T1000 (cell line): ENCODE results near the gene TMEM9B.
"Not testable (repeated sequence)": the region's sequence is repeated elsewhere in the genome, so short reads cannot be mapped to it uniquely, and the experiment has no call there.

Experiments used
- DNase-seq: peaks from one replicate; lab custom pipeline; 2025; ENCODE audit warnings: mixed read lengths; lab: John Stamatoyannopoulos, UW

Gene TMEM9B

GRCh38 chr11:8964324-8965320 is at the start of gene TMEM9B:
TMEM9B (minus strand) TSS chr11:8964442; CDS start chr11:8964313, 129 bp downstream.
- DNase-seq, result peak; percentile 70

GRCh38 chr11:9013373-9013772 is 49.1 kb upstream of the TMEM9B start:
- DNase-seq, result no peak

- not testable (repeated sequence) for DNase-seq
Observed at GRCh38 chr11:9009538-9009937, 45.3 kb upstream of the TMEM9B start.

- DNase-seq, result no peak
Observed at GRCh38 chr11:9008661-9009060, 44.4 kb upstream of the TMEM9B start.

GRCh38 chr11:9008011-9008550 is 43.8 kb upstream of the TMEM9B start:
- DNase-seq, result no peak

GRCh38 chr11:9005087-9005486 is 40.8 kb upstream of the TMEM9B start:
- no peak for DNase-seq

- no peak for DNase-seq
Observed at GRCh38 chr11:9004183-9004926, 40.1 kb upstream of the TMEM9B start.

GRCh38 chr11:9003573-9004182 is 39.4 kb upstream of the TMEM9B start, which contains the start of gene NRIP3:
NRIP3 (minus strand) TSS chr11:9004001; CDS start chr11:9003935, 66 bp downstream.
- peak; percentile 69 for DNase-seq

- DNase-seq, result no peak
Observed at GRCh38 chr11:9002920-9003572, 38.8 kb upstream of the TMEM9B start.

GRCh38 chr11:9001736-9002135 is 37.5 kb upstream of the TMEM9B start:
- DNase-seq, result no peak

- DNase-seq, result no peak
Observed at GRCh38 chr11:8998017-8998416, 33.8 kb upstream of the TMEM9B start.

- no peak for DNase-seq
Observed at GRCh38 chr11:8997451-8997850, 33.2 kb upstream of the TMEM9B start.

GRCh38 chr11:8989453-8989852 is 25.2 kb upstream of the TMEM9B start:
- no peak for DNase-seq

GRCh38 chr11:8988329-8989234 is 24.3 kb upstream of the TMEM9B start:
- no peak for DNase-seq

- no peak for DNase-seq
Observed at GRCh38 chr11:8987446-8987845, 23.2 kb upstream of the TMEM9B start.

GRCh38 chr11:8986772-8987171 is 22.5 kb upstream of the TMEM9B start:
- DNase-seq, result not testable (repeated sequence)

- no peak for DNase-seq
Observed at GRCh38 chr11:8985462-8985861, 21.2 kb upstream of the TMEM9B start.

- DNase-seq, result no peak
Observed at GRCh38 chr11:8983552-8983951, 19.3 kb upstream of the TMEM9B start.

- no peak for DNase-seq
Observed at GRCh38 chr11:8980485-8980884, 16.2 kb upstream of the TMEM9B start.

GRCh38 chr11:8979365-8979764 is 15.1 kb upstream of the TMEM9B start:
- not testable (repeated sequence) for DNase-seq
